HG03520 (cell line): Measurements from ENCODE around the gene TMEFF2.
A peak's percentile ranks its signal among the peaks of the same experiment; 100 is the strongest.
"Not testable (repeated sequence)": the region's sequence is repeated elsewhere in the genome, so short reads cannot be mapped to it uniquely, and the experiment has no call there.

Source experiments
- ATAC-seq: cut with Tn5 transposase; IDR thresholded peaks from one replicate; pipeline ENCODE4 v1.9.1; 2021; ENCODE audit warnings: mild to moderate bottlenecking, moderate library complexity; ENCODE audit not compliant: unreplicated experiment

The TMEFF2 gene

DNA sequence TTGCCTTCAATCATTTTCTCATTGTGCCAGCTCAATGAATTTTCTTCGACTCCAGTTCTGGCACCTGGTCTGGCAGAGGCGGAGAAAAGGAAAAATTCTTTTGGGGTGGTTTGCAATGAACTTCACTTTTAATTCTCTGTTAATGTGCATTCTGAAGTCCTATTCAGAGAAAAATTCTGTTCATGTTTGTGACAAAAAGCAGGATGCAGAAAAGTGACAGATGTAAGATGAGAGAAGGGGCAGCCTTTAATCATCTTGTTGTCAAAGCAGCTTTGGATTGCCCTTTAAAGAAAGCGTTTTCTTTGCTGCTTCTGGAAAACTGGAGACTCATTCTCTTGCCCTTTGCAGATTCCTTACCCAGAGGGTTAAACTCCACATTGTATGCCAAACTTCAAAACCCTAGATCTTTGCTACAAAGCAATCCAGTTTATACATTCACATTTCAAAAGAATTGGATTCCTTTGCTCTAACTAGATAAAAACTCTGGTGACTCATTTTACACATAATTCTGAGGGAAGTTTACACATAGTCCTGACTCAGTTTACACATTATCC, 253.3 kb downstream of the TMEFF2 start:
- no peak for ATAC-seq

DNA sequence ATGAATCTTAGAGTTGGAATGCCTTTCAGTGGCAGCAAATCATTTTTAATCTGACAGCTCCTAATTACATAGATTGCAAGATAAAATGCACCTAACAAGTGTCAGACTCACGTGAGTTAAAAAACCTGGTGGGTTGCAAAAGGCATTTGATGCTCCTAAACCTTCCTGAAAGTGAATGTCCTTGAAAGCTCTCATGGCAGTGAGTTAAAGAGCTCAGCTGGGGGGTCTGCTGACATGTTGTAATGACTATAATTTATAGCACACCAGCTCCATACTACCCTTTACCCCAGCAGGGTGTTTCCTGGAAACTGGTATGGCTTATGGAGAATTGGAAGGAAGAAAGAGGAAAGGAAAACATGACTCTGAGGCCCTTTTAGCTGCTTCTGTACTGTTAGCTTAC, 256.0 kb downstream of the TMEFF2 start:
- ATAC-seq = no peak

GRCh38 chr2:191936882-191937405, 257.8 kb downstream of the TMEFF2 start:
- ATAC-seq = no peak

- ATAC-seq = no peak
These were observed 259.5 kb downstream of the TMEFF2 start for GRCh38 chr2:191935247-191935646.

DNA sequence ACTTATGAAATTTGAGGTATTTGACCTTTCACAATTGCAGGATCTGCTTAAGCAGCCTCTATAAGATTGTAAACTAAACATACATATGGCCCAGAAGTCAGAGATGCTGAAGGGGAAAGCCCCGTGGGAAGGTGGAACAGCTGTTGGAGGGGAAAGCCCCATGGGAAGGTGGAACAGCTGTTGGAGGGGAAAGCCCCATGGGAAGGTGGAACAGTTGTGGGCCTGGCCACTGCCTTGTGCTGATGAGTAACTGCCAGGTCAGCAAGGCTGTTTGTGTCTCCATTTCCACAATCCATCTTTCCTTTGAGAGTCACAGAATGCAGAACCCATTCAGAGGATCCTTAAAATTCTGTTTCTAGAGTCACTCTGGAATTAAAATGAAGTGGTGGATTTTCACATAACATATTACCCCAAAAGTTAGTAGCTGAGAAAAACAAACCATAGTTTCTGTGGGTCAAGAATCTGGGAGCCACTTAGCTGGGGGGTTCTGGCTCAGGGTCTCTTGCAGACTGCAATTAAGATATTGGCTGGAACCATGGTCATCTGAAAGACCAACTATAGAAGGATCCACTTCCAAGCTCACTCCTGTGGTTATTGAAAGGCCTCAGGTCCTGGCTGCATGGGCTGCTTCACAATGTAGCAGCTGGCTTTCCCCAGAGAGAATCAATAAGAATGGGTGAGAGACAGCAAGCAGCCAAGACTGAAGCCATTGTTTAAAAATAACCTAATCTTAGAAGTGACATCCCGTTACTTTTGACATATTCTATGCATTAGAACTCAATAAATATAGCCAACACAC, 261.2 kb downstream of the TMEFF2 start:
- ATAC-seq = peak; percentile 84

DNA sequence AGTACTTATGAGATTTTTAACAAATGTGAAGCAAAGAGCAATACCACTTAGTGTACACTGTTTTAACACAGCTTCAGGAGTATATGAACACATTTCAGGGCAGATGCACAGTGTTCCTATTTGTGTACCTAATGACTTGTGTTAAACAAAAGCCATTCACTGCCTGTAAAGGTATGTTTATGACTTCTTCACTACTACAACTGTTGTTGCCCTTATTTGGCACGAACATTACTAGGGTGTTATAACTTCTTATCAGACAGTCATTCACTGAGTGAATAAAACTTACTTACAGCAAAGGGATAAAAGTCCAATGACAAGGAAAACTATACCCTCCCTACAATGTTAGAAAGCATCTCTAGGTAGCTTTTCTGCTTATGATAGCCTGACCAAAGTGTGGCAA, 262.4 kb downstream of the TMEFF2 start:
- ATAC-seq = no peak

GRCh38 chr2:191931329-191931728, 263.4 kb downstream of the TMEFF2 start:
- ATAC-seq = peak; percentile 46

- no peak for ATAC-seq
These were observed 264.5 kb downstream of the TMEFF2 start for GRCh38 chr2:191930205-191930604.

- no peak for ATAC-seq
These were observed 265.4 kb downstream of the TMEFF2 start for GRCh38 chr2:191929288-191929687.

DNA sequence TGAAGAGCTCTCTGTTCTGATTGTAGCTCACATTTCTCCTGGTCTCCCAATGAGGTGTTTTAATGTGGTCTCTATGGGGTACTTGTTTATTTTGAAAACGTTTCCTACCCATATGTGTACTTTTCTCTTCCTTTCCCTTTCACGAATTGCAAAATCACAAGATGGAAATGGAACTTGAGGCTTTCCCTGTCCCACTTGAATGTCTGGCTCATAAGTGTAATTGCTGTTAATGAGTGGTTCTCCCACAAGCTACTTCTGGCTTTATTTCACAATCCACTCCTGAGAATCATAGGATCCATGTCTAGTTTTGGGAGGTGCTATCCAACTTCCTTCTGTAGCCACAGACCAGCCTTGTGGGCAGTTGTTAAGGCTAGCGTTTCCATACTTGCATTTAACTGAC, 266.7 kb downstream of the TMEFF2 start:
- ATAC-seq = no peak

GRCh38 chr2:191927319-191927867, 267.3 kb downstream of the TMEFF2 start:
- no peak for ATAC-seq

- no peak for ATAC-seq
These were observed 268.1 kb downstream of the TMEFF2 start for GRCh38 chr2:191926671-191927070.

DNA sequence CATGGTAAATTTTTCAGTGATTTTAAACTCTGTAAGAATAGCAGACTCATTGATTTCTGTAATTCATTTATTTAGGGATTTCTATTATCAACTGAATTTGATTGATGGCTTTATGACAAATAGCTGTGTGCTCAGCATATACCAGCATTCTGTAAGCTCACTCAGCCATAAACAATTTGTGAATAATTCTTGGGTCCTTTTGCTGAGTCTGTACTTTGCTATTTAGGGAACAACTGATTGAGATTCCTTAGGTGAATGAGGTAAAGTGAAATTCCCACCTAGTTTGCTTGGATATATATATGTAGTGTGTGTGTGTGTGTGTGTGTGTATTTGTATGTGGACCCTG, 271.1 kb downstream of the TMEFF2 start:
- ATAC-seq = no peak

- ATAC-seq = peak; percentile 97
These were observed 271.7 kb downstream of the TMEFF2 start for GRCh38 chr2:191922736-191923651.

DNA sequence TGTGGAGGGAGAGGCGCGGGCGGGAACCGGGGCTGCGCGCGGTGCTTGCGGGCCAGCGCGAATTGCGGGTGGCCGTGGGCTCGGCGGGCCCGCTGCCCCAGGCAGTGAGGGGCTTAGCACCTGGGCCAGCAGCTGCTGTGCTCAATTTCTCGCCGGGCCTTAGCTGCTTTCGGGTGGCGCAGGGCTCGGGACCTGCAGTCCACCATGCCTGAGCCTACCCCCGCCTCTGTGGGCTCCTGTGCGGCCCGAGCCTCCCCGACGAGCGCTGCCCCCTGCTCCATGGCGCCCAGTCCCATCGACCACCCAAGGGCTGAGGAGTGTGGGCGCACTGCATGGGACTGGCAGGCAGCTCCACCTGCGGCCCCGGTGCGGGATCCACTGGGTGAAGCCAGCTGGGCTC, 273.1 kb downstream of the TMEFF2 start:
- ATAC-seq = not testable (repeated sequence)

GRCh38 chr2:191920502-191920901, 274.2 kb downstream of the TMEFF2 start:
- no peak for ATAC-seq

DNA sequence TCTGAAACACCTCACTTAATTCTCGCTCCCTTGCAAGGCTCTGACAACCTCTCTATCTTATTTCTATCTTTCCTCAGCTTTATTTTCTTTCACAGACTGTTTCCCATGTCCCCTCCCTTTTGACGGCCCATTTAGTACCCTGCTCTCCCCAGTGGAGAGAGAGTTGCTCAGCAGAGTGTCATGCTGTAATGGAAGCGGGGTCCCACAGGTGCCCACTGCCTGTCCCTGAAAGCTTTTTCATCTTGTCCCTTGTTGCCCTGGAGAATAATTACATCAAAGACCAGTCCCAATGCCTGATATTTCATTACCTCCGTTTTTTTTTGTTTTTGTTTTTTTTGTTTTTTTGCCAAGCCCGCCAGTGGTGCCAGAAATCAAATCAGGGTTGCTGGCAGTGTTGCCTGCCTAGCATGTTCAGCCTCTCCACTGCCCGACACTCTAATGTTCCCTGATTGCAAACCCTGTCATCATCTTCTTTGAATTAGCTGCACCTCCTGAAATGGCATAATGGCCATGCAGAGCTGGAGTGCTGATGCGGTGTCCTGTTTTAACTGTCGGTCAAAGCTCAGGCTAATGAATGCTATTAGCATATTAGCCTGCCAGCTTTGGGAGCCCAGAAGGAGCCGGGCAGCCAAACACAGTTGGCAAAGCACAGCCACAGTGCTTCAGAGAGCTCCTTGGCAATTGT, 276.6 kb downstream of the TMEFF2 start:
- ATAC-seq = no peak

DNA sequence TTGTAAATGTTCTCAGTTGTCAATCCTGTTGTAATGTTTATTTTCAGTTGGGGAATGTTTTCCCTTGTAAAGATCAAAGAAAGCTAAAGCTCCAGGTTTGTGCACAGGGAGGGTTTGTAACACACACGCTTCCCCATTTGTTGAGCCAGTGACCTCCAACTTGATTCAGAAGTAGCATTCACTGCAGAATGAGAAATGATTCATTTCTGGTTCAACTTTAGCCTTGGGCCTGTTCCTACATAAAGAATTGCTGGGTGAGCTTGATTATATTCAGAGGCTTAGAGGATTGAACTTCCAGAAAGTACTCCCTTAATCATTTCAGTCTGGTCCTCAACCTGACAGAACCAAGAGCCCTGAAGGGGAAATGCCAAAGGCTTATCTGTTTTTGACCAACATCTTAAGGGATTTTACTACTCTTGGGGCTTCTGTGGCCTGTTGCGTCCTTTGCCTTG, 277.3 kb downstream of the TMEFF2 start:
- no peak for ATAC-seq

- no peak for ATAC-seq
These were observed 277.9 kb downstream of the TMEFF2 start for GRCh38 chr2:191916826-191917225.

DNA sequence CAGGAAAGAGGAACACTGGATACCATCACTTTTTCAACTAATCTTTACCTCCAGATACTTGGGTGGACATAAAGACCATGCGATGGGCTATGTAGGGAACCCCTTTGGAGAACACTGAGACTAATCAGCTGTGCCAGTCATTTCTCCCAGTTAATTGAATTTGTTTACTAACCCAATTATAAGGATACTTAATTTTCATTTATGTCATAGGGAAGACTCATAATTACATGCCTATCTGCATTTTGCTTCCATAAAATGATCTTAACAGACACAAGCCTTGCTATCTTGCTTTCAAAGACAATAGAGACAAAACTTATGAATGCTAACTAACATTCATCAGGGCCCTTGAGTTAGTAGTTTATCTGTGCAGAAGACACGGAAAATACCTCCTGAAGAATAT, 279.0 kb downstream of the TMEFF2 start:
- ATAC-seq = no peak

- no peak for ATAC-seq
These were observed 280.9 kb downstream of the TMEFF2 start for GRCh38 chr2:191913796-191914195.
